Measurements from ENCODE around the gene TERT. TPM values are rescaled to one million over a fixed set of nuclear protein-coding genes. Genes with fewer than 3 reads are reported as not detected.
A peak's percentile ranks its signal among the peaks of the same experiment; 100 is the strongest.

Gene TERT
- total RNA-seq, 2 experiments from 2014 or later: 6.0 to 6.2 TPM

DNA sequence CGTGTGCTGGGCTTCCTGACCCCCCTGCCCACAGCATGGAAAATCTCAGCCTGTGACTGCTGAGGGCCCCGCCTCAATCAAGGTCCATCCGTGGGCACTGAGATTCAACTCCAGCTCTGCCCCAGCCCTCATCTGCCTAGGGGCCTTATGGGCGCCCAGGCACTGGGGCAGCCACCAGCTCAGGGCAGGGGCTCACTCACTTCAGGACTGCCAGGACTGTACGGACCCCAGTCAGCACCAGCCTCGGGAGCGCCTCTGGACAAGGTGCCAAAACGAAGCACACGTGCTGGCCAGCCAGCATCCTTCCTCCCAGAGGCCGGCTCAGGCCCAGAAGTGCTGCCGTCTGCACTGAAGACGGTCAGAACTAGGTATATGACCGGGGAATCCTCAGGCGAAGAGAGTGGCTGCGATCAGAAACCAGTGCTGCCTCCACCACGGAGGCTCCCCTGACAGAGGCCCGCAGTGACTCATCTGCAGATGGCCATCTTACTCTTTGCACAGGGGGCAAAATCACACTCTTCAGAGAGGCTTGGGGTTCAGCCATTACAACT, 30.4 kb upstream of the TERT start:
- Mint-ChIP-seq H3K4me1 (no peaks in the 10 kb centered on the region), H3K27me3 (no peaks in the 10 kb centered on the region), H3K36me3 (no peaks in the 10 kb centered on the region), H3K27ac (no peak overlapping the region), H3K4me3 (no peak overlapping the region), H3K9me3 (no peaks in the 10 kb centered on the region)
- DNase-seq: no peak

GRCh38 chr5:1324719-1325190, 29.9 kb upstream of the TERT start:
- no peak for DNase-seq
- no peaks in the 10 kb centered on the region for H3K36me3 Mint-ChIP-seq
- H3K27ac Mint-ChIP-seq: peak overlapping the region; percentile 9
- no peak overlapping the region for H3K4me3 Mint-ChIP-seq
- no peaks in the 10 kb centered on the region for H3K4me1 Mint-ChIP-seq
- H3K9me3 Mint-ChIP-seq: no peaks in the 10 kb centered on the region
- no peaks in the 10 kb centered on the region for H3K27me3 Mint-ChIP-seq

DNA sequence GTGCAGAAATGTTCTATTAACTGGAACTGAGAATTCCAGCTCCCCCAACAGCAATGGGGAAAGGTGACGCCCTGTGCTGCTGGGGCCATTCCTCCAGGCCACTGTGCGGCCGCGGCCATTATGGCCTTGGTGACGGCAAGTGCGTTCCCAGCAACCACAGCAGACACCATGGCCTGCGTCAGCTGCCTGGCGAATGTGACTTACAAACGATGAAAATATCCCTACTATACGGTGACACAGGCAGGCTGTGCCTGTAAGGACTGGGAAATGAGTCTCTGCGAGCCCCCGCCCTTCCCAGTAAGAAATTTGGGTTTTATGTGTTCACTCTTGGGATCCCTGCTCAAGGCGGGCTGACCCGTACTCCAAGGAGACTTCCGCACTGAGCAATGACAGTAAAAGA, 29.4 kb upstream of the TERT start:
- Mint-ChIP-seq H3K4me3 (no peak overlapping the region), H3K27me3 (no peaks in the 10 kb centered on the region), H3K36me3 (no peaks in the 10 kb centered on the region), H3K4me1 (no peaks in the 10 kb centered on the region), H3K27ac (peak overlapping the region; percentile 9), H3K9me3 (no peaks in the 10 kb centered on the region)
- no peak for DNase-seq

DNA sequence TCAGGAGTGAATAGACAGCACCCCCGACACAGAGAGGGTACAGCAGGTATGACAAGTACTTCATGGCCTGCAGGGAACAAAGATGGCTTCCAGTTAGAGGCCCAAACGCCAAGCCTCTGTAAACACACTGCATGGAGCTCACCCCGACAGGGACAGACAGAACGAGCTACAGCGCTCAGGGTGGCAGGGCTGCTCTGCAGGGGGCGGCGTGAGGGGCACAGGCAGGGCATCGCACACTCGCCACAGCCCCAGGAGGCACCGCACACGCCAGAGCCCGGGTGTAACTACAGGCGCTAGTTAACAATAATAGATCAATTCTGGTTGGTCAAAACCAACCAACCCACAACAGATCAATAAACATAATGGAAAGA, 28.9 kb upstream of the TERT start:
- H3K9me3 Mint-ChIP-seq: no peaks in the 10 kb centered on the region
- no peak overlapping the region for H3K4me3 Mint-ChIP-seq
- no peak overlapping the region for H3K27ac Mint-ChIP-seq
- no peaks in the 10 kb centered on the region for H3K4me1 Mint-ChIP-seq
- no peak for DNase-seq
- H3K27me3 Mint-ChIP-seq: no peaks in the 10 kb centered on the region
- peaks cover 3% of the 10 kb centered on the region for H3K36me3 Mint-ChIP-seq

DNA sequence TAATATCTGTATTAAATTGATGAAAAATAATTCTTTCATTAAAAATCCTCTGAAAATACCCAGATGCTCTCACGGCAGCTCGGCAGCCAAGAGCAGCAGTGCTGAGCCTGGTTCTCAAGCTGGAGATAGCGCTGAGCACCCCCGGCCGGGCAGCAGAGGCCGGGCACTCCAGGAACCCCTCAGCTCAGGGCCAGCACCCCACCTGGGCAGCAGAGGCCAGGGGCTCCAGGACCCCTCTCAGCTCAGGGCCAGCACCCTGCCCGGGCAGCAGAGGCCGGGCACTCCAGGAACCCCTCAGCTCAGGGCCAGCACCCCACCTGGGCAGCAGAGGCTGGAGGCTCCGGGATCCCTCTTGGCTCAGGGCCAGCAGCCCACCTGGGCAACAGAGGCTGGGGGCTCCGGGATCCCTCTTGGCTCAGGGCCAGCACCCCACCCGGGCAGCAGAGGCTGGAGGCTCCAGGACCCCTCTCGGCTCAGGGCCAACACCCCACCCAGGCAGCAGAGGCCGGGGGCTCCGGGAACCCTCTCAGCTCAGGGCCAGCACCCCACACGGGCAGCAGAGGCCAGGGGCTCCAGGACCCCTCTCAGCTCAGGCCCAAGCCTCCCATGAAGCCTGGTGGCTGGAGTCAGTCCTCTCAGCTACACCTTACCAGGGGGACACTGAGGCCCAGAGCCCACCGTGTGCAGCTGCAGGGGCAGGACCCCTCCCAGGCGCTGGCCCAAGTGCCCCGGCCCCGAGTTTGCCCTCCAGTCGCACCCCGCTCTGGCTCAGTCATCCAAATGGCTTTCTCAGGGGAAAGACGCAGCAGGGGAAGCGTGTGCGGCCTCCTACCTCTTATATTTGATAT, 28.3 kb upstream of the TERT start:
- no peak overlapping the region for H3K27ac Mint-ChIP-seq
- no peak for DNase-seq
- peaks cover 3% of the 10 kb centered on the region for H3K36me3 Mint-ChIP-seq

DNA sequence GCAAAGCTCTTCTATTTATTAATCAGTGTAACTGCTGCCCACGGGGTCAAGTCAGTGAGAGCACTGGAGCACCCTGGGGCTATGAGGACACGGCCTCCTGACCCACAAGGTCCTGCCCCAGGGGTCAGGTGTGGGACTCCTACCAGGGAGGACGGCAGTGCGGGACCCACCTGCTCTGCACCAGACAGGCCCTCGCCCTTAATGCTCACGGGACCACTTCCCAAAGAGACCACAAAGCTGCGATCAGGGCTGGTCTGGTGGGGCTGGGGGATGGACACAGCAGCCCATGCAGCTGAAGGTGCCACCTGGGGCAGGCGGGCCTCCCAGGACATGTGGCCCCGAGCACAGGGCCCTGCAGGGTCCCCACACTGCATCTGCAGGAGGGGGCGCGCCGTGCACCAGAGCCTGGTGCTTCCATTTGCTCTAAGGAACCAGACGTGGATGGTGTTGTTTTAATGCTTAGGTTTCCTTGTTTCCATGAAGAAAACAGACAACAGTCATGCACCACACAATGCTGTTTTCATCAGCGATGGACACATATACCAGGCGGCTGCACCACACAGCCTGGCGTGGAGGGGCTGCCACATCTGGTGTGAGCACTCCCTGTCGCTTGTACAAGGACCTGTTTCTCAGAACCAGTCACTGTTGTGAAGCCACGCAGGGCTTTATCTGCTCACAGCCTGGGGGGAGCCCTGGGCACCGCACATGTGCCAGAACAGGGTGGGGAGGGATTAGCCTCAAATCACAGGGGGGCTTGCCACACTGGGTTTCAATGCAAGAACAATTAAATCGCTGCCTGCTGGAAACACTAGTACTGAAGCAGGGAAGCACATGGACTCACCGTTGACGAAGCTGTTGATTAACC, 27.4 kb upstream of the TERT start:
- Mint-ChIP-seq H3K4me3 (no peak overlapping the region), H3K36me3 (peaks cover 5% of the 10 kb centered on the region), H3K27ac (no peak overlapping the region), H3K9me3 (no peaks in the 10 kb centered on the region), H3K4me1 (peaks cover 4% of the 10 kb centered on the region), H3K27me3 (no peaks in the 10 kb centered on the region)
- no peak for DNase-seq

More for the DNA sequence above, 28.3 kb upstream of the TERT start:
- Mint-ChIP-seq H3K4me1 (no peaks in the 10 kb centered on the region), H3K9me3 (no peaks in the 10 kb centered on the region), H3K4me3 (no peak overlapping the region), H3K27me3 (no peaks in the 10 kb centered on the region)

DNA sequence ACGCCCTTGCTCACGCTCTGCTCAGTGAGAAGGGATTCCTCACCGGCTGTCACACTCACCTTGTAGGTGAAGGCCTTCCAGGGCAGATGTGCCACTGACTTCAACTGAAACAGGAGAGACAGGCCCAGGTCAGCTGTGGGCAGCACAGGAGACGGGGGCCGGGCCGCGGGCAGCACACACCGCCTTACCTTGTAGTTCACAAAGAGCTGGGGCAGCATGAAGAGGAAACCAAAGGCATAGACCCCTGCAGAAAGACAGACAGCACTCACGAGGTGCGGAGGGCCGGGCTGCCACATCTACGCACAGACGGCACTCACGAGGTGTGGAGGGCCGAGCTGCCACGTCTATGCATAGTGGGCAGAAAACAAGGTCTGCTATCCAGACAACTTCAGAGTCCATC, 26.7 kb upstream of the TERT start:
- no peak for DNase-seq
- Mint-ChIP-seq H3K9me3 (no peaks in the 10 kb centered on the region), H3K4me1 (peaks cover 9% of the 10 kb centered on the region), H3K27ac (no peak overlapping the region), H3K4me3 (no peak overlapping the region), H3K27me3 (no peaks in the 10 kb centered on the region), H3K36me3 (peaks cover 10% of the 10 kb centered on the region)

DNA sequence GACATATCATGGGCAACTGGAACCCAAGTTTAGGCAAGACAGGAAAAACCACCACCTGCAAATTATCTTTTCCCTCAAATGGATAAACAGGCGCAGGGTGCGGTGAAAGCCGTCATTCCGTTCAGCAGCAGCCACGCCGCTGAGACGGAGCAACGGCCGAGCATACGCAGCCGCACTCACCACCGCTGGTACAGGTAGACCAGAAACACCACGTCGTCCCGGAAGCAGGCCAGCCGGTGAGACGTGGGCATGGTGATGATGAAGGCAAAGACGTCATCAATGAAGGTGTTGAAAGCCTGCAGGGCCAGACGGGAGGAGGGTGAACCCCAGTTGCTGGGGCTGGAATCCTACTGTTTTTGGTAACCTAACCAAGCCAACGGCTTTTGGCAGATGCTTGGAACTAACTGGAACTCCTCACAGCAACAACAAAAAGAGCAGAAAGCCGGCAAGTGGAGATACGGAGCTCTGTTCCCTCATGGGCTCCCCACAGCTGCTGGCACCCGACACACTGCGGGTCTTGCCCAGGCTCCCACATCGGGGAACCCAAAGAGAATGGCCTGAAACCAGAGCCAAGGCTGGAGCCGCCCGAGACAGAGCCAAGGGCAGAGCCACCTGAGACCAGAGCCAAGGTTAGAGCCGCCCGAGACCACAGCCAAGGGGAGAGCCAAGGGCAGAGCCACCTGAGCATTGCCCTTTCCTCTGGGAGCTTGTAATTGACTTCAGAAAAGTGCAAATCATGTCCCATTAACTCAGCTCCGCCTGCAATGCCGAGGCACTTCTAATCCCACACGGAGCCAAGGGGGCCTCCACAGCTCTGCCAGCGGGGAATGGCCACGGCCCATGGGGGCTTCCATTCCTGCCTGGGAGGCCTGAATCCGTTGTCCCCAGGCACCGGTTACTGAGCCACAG, 25.8 kb upstream of the TERT start:
- peaks cover 12% of the 10 kb centered on the region for H3K36me3 Mint-ChIP-seq

GRCh38 chr5:1319436-1320256, 24.8 kb upstream of the TERT start:
- Mint-ChIP-seq H3K4me1 (peaks cover 28% of the 10 kb centered on the region), H3K4me3 (no peak overlapping the region), H3K36me3 (peaks cover 12% of the 10 kb centered on the region), H3K27me3 (no peaks in the 10 kb centered on the region), H3K9me3 (no peaks in the 10 kb centered on the region), H3K27ac (no peak overlapping the region)
- DNase-seq: no peak

More for the DNA sequence above, 25.8 kb upstream of the TERT start:
- Mint-ChIP-seq H3K4me1 (peaks cover 17% of the 10 kb centered on the region), H3K9me3 (no peaks in the 10 kb centered on the region), H3K27ac (no peak overlapping the region), H3K27me3 (no peaks in the 10 kb centered on the region), H3K4me3 (no peak overlapping the region)
- no peak for DNase-seq

GRCh38 chr5:1318659-1319251, 23.9 kb upstream of the TERT start:
- Mint-ChIP-seq H3K9me3 (no peaks in the 10 kb centered on the region), H3K36me3 (peaks cover 12% of the 10 kb centered on the region)
- no peak for DNase-seq

GRCh38 chr5:1317921-1318565, 23.2 kb upstream of the TERT start:
- Mint-ChIP-seq H3K27ac (no peak overlapping the region), H3K9me3 (no peaks in the 10 kb centered on the region), H3K4me3 (no peak overlapping the region), H3K36me3 (peaks cover 12% of the 10 kb centered on the region), H3K4me1 (peaks cover 44% of the 10 kb centered on the region), H3K27me3 (peaks cover 2% of the 10 kb centered on the region)
- no peak for DNase-seq

More at GRCh38 chr5:1318659-1319251, 23.9 kb upstream of the TERT start:
- no peaks in the 10 kb centered on the region for H3K27me3 Mint-ChIP-seq
- peaks cover 37% of the 10 kb centered on the region for H3K4me1 Mint-ChIP-seq
- H3K27ac Mint-ChIP-seq: no peak overlapping the region
- no peak overlapping the region for H3K4me3 Mint-ChIP-seq

- Mint-ChIP-seq H3K27ac (peak overlapping the region; percentile 79), H3K36me3 (peaks cover 12% of the 10 kb centered on the region), H3K27me3 (peaks cover 6% of the 10 kb centered on the region), H3K9me3 (peaks cover under 1% of the 10 kb centered on the region), H3K4me1 (peaks cover 57% of the 10 kb centered on the region), H3K4me3 (peak overlapping the region; percentile 66)
- no peak for DNase-seq
Measured at GRCh38 chr5:1316588-1317340, 21.9 kb upstream of the TERT start.

Measured in activated naive CD8-positive, alpha-beta T cell treated with anti-CD3 and anti-CD28 coated beads for 36 hours (primary cell).